ENCODE data around the gene ERCC6L2.

GRCh38 chr9:95927271-95928004 is 51.9 kb downstream of the ERCC6L2 start:
- TF ChIP-seq MXI1 (conservative IDR thresholded peaks at IDR 0.05; ENCODE audit: poor library complexity, severe bottlenecking) (no peak), CTCF (IDR thresholded peaks at IDR 0.05; ENCODE audit: poor library complexity, severe bottlenecking) (no peak), SMC3 (conservative IDR thresholded peaks at IDR 0.05; ENCODE audit: poor library complexity) (no peak), POLR2AphosphoS5 (IDR thresholded peaks at IDR 0.05) (no peak), REST (IDR thresholded peaks at IDR 0.05; ENCODE audit: borderline replicate concordance) (no peak), EP300 (conservative IDR thresholded peaks at IDR 0.05; ENCODE audit: poor library complexity, severe bottlenecking) (no peak), RAD21 (conservative IDR thresholded peaks at IDR 0.05) (no peak), EZH2 (IDR thresholded peaks at IDR 0.05; ENCODE audit: borderline replicate concordance, insufficient read depth, low read length, poor library complexity, severe bottlenecking) (no peak)

All from neural cell (in vitro differentiated cells).